Endothelial cell (in vitro differentiated cells): ENCODE measurements around the gene GFM1. TPM values are rescaled to one million over a fixed set of nuclear protein-coding genes. Genes with fewer than 3 reads are reported as not detected.

Experiments used
- DNase-seq: peaks from one replicate; pipeline ENCODE4 v3.0.0; 2021; ENCODE audit warnings: low spot score
- H3K27ac Mint-ChIP-seq: one replicate; pipeline ENCODE4 v1.8.0; 2021; ENCODE audit warnings: mixed read lengths, inconsistent platforms; ENCODE audit not compliant: unreplicated experiment
- H3K27me3 Mint-ChIP-seq: one replicate; pipeline ENCODE4 v1.8.0; 2021; ENCODE audit warnings: mild to moderate bottlenecking, moderate library complexity, mixed read lengths, inconsistent platforms; ENCODE audit not compliant: unreplicated experiment
- H3K36me3 Mint-ChIP-seq: one replicate; pipeline ENCODE4 v1.8.0; 2021; ENCODE audit warnings: mild to moderate bottlenecking, low read depth, mixed read lengths, inconsistent platforms; ENCODE audit not compliant: unreplicated experiment
- H3K4me1 Mint-ChIP-seq: one replicate; pipeline ENCODE4 v1.8.0; 2021; ENCODE audit warnings: mild to moderate bottlenecking, mixed read lengths, inconsistent platforms; ENCODE audit not compliant: unreplicated experiment
- H3K4me3 Mint-ChIP-seq: one replicate; pipeline ENCODE4 v1.8.0; 2021; ENCODE audit warnings: mild to moderate bottlenecking, mixed read lengths, inconsistent platforms; ENCODE audit not compliant: unreplicated experiment
- H3K9me3 Mint-ChIP-seq: one replicate; pipeline ENCODE4 v1.8.0; 2021; ENCODE audit warnings: mixed read lengths, inconsistent platforms; ENCODE audit not compliant: unreplicated experiment
- total RNA-seq: library from RNA; stranded (reverse); fragmentation: NEBNext Ultra II Directional; extraction: Animal tissue kit (Norgen Biotek cat#: 25700); gene quantifications from one replicate; pipeline ENCODE4 v1.2.1, GENCODE V29; 2021; ENCODE audit not compliant: unreplicated experiment
- TF ChIP-seq, protein P1 (sequence below): fragments of 200-600 bp; sonication (generic); IDR thresholded peaks from one replicate; pipeline ENCODE4 v1.5.0; 2021; ENCODE audit warnings: antibody characterized with exemption; ENCODE audit not compliant: unreplicated experiment

GFM1 gene
- total RNA-seq, 1 donor from 2014 or later = 71.2 TPM

DNA sequence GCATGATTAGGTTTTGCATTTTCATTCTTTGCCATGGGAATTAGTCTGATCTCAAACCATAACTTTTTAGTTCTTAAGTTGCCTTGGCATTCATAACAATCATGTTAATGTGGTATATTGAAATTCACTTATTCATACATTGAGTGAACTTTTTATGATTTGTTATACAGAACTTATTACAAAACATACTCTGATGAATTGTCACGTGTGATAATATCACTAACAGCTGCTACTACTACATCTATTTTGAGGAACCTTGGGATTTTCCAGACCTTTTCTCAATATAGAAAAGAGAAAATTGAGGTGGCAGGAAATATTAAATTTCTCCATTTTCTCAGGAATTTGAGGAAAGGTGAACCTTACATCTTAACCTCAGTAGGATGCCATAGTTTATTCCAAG lies 18.9 kb downstream of the GFM1 start:
- Mint-ChIP-seq H3K27me3 (peaks cover 2% of the 10 kb centered on the region), H3K9me3 (no peaks in the 10 kb centered on the region), H3K36me3 (peaks cover 25% of the 10 kb centered on the region), H3K27ac (no peak overlapping the region), H3K4me1 (peaks cover 26% of the 10 kb centered on the region), H3K4me3 (no peak overlapping the region)
- TF ChIP-seq, protein P1, sequence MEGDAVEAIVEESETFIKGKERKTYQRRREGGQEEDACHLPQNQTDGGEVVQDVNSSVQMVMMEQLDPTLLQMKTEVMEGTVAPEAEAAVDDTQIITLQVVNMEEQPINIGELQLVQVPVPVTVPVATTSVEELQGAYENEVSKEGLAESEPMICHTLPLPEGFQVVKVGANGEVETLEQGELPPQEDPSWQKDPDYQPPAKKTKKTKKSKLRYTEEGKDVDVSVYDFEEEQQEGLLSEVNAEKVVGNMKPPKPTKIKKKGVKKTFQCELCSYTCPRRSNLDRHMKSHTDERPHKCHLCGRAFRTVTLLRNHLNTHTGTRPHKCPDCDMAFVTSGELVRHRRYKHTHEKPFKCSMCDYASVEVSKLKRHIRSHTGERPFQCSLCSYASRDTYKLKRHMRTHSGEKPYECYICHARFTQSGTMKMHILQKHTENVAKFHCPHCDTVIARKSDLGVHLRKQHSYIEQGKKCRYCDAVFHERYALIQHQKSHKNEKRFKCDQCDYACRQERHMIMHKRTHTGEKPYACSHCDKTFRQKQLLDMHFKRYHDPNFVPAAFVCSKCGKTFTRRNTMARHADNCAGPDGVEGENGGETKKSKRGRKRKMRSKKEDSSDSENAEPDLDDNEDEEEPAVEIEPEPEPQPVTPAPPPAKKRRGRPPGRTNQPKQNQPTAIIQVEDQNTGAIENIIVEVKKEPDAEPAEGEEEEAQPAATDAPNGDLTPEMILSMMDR = no peak
- no peak for DNase-seq

DNA sequence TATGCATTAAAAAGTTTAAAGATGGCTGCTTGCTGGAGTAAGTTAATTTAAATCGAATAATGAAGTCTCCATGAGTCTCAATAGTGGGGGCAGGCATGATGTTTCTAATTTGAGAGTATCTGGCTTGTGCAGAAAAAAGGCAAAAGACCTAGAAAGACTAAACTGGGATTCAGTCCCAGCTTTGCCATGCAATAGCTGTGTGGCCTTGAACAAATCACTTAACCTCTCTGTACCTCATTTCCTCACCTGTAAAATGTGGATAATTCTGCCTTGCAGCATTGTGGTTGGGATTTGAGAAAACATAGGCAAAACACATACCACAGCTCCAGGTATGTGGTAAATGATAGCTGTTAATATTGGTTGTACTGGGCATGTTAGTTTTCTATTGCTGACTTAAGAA lies 19.5 kb downstream of the GFM1 start:
- no peak for DNase-seq
- H3K4me1 Mint-ChIP-seq = peaks cover 26% of the 10 kb centered on the region
- no peak overlapping the region for H3K27ac Mint-ChIP-seq
- no peaks in the 10 kb centered on the region for H3K9me3 Mint-ChIP-seq
- H3K4me3 Mint-ChIP-seq = no peak overlapping the region
- peaks cover 2% of the 10 kb centered on the region for H3K27me3 Mint-ChIP-seq
- TF ChIP-seq, protein P1 = no peak
- H3K36me3 Mint-ChIP-seq = peaks cover 26% of the 10 kb centered on the region

DNA sequence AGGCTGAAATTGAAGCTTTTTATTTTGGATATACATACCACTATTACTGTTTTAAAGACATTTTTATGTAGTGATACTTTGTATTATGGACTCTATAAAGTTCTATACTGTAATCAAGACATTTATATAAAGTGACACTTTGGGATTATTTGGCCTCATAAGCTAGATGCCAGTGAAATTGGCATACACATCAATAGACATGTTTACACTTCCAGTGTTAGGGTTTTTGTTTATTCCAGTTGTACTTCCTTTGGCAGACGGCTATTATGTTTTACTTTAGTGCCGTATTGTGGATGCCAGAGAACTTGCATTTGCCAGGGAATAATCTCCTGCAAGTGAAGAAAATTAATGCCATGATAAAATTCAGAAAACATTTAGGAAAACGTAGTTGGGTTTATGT lies 22.1 kb downstream of the GFM1 start:
- H3K4me1 Mint-ChIP-seq = peaks cover 15% of the 10 kb centered on the region
- no peak overlapping the region for H3K4me3 Mint-ChIP-seq
- no peak overlapping the region for H3K27ac Mint-ChIP-seq
- no peak for DNase-seq
- peaks cover 29% of the 10 kb centered on the region for H3K36me3 Mint-ChIP-seq
- no peaks in the 10 kb centered on the region for H3K9me3 Mint-ChIP-seq
- TF ChIP-seq, protein P1 = no peak
- H3K27me3 Mint-ChIP-seq = peaks cover 2% of the 10 kb centered on the region

DNA sequence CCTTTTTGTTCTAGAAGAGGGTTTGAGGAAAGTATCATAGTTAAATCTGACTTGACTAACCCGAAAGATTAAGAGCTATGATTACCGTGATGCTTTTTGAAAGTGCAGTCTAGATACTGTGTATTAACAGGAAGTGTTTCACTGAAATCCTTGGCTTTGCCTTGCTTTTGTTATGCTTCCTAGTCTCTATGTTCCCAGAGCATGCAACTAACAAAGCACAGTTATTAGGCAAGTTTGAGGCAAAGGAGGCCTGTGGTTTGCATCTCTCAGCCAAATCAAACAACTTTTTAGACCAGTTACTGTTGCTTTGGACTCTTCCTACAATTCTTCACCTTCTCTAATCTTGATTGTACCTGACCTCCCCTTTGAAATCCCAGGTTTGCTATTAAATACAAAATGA lies 24.2 kb downstream of the GFM1 start:
- no peaks in the 10 kb centered on the region for H3K9me3 Mint-ChIP-seq
- H3K27me3 Mint-ChIP-seq = peaks cover 2% of the 10 kb centered on the region
- peak overlapping the region; percentile 52 for H3K4me3 Mint-ChIP-seq
- TF ChIP-seq, protein P1 = no peak
- peaks cover 34% of the 10 kb centered on the region for H3K36me3 Mint-ChIP-seq
- H3K27ac Mint-ChIP-seq = peak overlapping the region; percentile 64
- peaks cover 24% of the 10 kb centered on the region for H3K4me1 Mint-ChIP-seq
- no peak for DNase-seq

DNA sequence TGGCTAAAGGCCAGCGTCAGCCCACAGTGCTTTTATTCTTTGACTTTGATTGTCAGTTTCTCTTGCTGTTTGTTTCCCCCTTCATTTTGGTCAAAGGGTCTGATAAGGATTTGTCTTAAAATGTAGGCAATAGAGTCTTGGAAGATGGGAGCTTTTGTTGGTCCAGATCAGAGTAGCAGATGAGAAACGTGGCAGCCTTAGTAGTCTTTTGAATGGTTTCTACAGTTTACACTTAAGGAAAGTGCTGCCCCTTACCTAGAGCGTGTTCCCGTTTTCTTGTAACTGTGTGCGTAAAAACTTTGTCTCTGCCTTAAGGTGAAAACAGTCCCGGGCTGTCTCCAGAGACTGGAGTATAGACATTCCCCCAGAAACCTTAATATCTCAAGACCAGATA lies 27.5 kb downstream of the GFM1 start:
- no peak for DNase-seq
- TF ChIP-seq, protein P1 = no peak
- peaks cover 16% of the 10 kb centered on the region for H3K36me3 Mint-ChIP-seq
- H3K4me1 Mint-ChIP-seq = peaks cover 19% of the 10 kb centered on the region
- peaks cover 3% of the 10 kb centered on the region for H3K27me3 Mint-ChIP-seq
- no peaks in the 10 kb centered on the region for H3K9me3 Mint-ChIP-seq
- peak overlapping the region; percentile 95 for H3K27ac Mint-ChIP-seq
- peak overlapping the region; percentile 92 for H3K4me3 Mint-ChIP-seq
